Kidney epithelial cell (primary cell): ENCODE data around the gene LIMD2. TPM values are rescaled to one million over a fixed set of nuclear protein-coding genes. Genes with fewer than 3 reads are reported as not detected.

ENCODE experiments used
- DNase-seq: peaks from one replicate; pipeline ENCODE4 v3.0.0-alpha.2; 2010; ENCODE audit warnings: low read depth
- H3K27me3 ChIP-seq: 2 replicates; pipeline ENCODE4 v1.6.0; 2011; ENCODE audit warnings: low read length; ENCODE audit not compliant: control insufficient read depth, insufficient read depth
- H3K36me3 ChIP-seq: 2 replicates; pipeline ENCODE4 v1.5.1; 2011; ENCODE audit warnings: low read length; ENCODE audit not compliant: control insufficient read depth, insufficient read depth
- H3K4me3 ChIP-seq: 2 replicates; pipeline ENCODE4 v1.5.1; 2011; ENCODE audit warnings: low read depth, mild to moderate bottlenecking, control low read depth, low read length
- total RNA-seq: library from RNA; depleted of rRNA; stranded (reverse); fragments of >200 nt; gene quantifications from 2 replicates; pipeline ENCODE4 v1.2.3, GENCODE V29; 2015
- TF ChIP-seq, protein P1 (sequence below): IDR thresholded peaks from 2 replicates; pipeline ENCODE4 v1.5.1; 2011; ENCODE audit warnings: mild to moderate bottlenecking, moderate library complexity, low read length, control low read depth, inconsistent platforms; ENCODE audit not compliant: insufficient read depth, poor library complexity, severe bottlenecking

Gene LIMD2
- total RNA-seq, 1 donor from 2014 or later, result 158 TPM

GRCh38 chr17:63682441-63682840 is 17.5 kb downstream of the LIMD2 start:
- DNase-seq, result no peak
- no peaks in the 10 kb centered on the region for H3K36me3 ChIP-seq
- no peak overlapping the region for H3K4me3 ChIP-seq
- H3K27me3 ChIP-seq, result no peaks in the 10 kb centered on the region
- TF ChIP-seq, protein P1, sequence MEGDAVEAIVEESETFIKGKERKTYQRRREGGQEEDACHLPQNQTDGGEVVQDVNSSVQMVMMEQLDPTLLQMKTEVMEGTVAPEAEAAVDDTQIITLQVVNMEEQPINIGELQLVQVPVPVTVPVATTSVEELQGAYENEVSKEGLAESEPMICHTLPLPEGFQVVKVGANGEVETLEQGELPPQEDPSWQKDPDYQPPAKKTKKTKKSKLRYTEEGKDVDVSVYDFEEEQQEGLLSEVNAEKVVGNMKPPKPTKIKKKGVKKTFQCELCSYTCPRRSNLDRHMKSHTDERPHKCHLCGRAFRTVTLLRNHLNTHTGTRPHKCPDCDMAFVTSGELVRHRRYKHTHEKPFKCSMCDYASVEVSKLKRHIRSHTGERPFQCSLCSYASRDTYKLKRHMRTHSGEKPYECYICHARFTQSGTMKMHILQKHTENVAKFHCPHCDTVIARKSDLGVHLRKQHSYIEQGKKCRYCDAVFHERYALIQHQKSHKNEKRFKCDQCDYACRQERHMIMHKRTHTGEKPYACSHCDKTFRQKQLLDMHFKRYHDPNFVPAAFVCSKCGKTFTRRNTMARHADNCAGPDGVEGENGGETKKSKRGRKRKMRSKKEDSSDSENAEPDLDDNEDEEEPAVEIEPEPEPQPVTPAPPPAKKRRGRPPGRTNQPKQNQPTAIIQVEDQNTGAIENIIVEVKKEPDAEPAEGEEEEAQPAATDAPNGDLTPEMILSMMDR, result no peak

GRCh38 chr17:63681530-63681929 is 18.4 kb downstream of the LIMD2 start:
- DNase-seq, result no peak
- TF ChIP-seq, protein P1, result no peak

GRCh38 chr17:63680700-63681099 is 19.2 kb downstream of the LIMD2 start:
- no peak overlapping the region for H3K4me3 ChIP-seq
- no peak for DNase-seq
- no peaks in the 10 kb centered on the region for H3K27me3 ChIP-seq
- H3K36me3 ChIP-seq, result no peaks in the 10 kb centered on the region
- TF ChIP-seq, protein P1, result no peak

More at GRCh38 chr17:63681530-63681929, 18.4 kb downstream of the LIMD2 start:
- Histone ChIP-seq H3K27me3 (no peaks in the 10 kb centered on the region), H3K4me3 (no peak overlapping the region), H3K36me3 (no peaks in the 10 kb centered on the region)

GRCh38 chr17:63679214-63679613 is 20.7 kb downstream of the LIMD2 start:
- Histone ChIP-seq H3K36me3 (no peaks in the 10 kb centered on the region), H3K4me3 (no peak overlapping the region), H3K27me3 (no peaks in the 10 kb centered on the region)
- no peak for DNase-seq
- TF ChIP-seq, protein P1, result peak; percentile 10

- Histone ChIP-seq H3K27me3 (no peaks in the 10 kb centered on the region), H3K36me3 (no peaks in the 10 kb centered on the region), H3K4me3 (no peak overlapping the region)
- no peak for DNase-seq
- TF ChIP-seq, protein P1, result no peak
Observed at GRCh38 chr17:63676584-63676983, 23.3 kb downstream of the LIMD2 start.
